Activated CD4-positive, alpha-beta T cell treated with anti-CD3 and anti-CD28 coated beads for 36 hours (primary cell): ENCODE measurements around the gene SPSB1. TPM values are rescaled to one million over a fixed set of nuclear protein-coding genes. Genes with fewer than 3 reads are reported as not detected.

ENCODE experiments used
- ATAC-seq: fragments of 200-7000 bp; cut with Tn5 transposase; one replicate; pipeline ENCODE4 v1.10.0; 2021; ENCODE audit warnings: mild to moderate bottlenecking, moderate library complexity
- CTCF ChIA-PET: fragments of 350-600 bp; sonication (Branson Sonifier 250); formaldehyde crosslinking; loops from one replicate; lab custom pipeline; 2021; ENCODE audit warnings: antibody characterized with exemption; lab: Charles Lee
- POLR2A ChIA-PET: fragments of 350-600 bp; sonication (Branson Sonifier 250); formaldehyde crosslinking; loops from one replicate; lab custom pipeline; 2021; ENCODE audit warnings: antibody characterized with exemption, inconsistent platforms; lab: Charles Lee
- DNase-seq: peaks from one replicate; pipeline ENCODE4 v3.0.0-alpha.2; 2020
- H3K27ac Mint-ChIP-seq: one replicate; pipeline ENCODE4 v1.8.0; 2021; ENCODE audit warnings: mixed read lengths
- H3K27me3 Mint-ChIP-seq: one replicate; pipeline ENCODE4 v1.8.0; 2021; ENCODE audit warnings: mixed read lengths
- H3K36me3 Mint-ChIP-seq: one replicate; pipeline ENCODE4 v1.8.0; 2021; ENCODE audit warnings: low read depth, mixed read lengths
- H3K4me1 Mint-ChIP-seq: one replicate; pipeline ENCODE4 v1.8.0; 2021; ENCODE audit warnings: mixed read lengths
- H3K4me3 Mint-ChIP-seq: one replicate; pipeline ENCODE4 v1.8.0; 2021; ENCODE audit warnings: mild to moderate bottlenecking, moderate library complexity, mixed read lengths
- H3K9me3 Mint-ChIP-seq: one replicate; pipeline ENCODE4 v1.8.0; 2021; ENCODE audit warnings: low read depth, mixed read lengths
- intact Hi-C, 2 experiments: fragments of 100-400 bp; cut with DNase I in 1 of 2; cut with micrococcal nuclease in 1 of 2; formaldehyde crosslinking; loops; one replicate each; pipeline versions ENCODE4 v1.14.2 to v1.15.1; 2022 to 2024; cut with DNase I, micrococcal nuclease
- total RNA-seq, 2 experiments: library from RNA; stranded (reverse); gene quantifications; one replicate each; pipeline ENCODE4 v1.2.3, GENCODE V29; 2021

SPSB1 gene
- total RNA-seq, 2 experiments from 2014 or later = 5.7 to 6.8 TPM

DNA sequence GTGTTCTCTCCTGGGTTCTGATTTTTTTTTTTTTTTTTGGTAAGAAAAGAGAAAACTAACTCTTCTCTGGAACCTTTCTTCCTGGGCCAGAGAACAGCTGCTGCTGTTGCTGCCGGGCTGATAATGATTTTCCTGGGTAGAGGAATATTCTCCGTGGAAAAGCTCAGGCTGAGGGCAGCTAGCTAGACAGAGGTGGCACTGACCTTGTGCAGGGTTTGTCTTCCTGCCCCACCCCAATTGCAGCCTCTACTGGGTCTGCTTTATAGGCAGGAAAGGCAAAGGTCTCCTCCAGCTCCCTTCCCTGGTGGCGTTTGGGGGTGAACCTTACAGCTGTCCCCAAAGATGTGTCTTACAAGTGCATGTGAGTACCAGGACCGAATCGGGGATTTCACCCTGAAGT, 79.3 kb downstream of the SPSB1 start:
- Mint-ChIP-seq H3K4me1 (peaks cover 13% of the 10 kb centered on the region), H3K27me3 (no peaks in the 10 kb centered on the region), H3K4me3 (no peak overlapping the region), H3K36me3 (no peaks in the 10 kb centered on the region), H3K27ac (no peak overlapping the region), H3K9me3 (no peaks in the 10 kb centered on the region)
- DNase-seq = no peak
- ChIA-PET CTCF (interaction anchor here (0.8 to 2.2 kb wide), 4 partner anchors 9 to 84 kb away, joined by 3 to 7 read pairs (median 4); no protein-coding TSS in a partner anchor), POLR2A (interaction anchor here (0.6 kb wide), 1 partner anchor 33 kb away, joined by 6 read pairs; no protein-coding TSS in a partner anchor)
- intact Hi-C loops = no loop called here
- ATAC-seq = no peak

- Mint-ChIP-seq H3K27ac (no peak overlapping the region), H3K4me3 (no peak overlapping the region), H3K9me3 (no peaks in the 10 kb centered on the region), H3K4me1 (peaks cover 4% of the 10 kb centered on the region), H3K36me3 (no peaks in the 10 kb centered on the region), H3K27me3 (no peaks in the 10 kb centered on the region)
- no peak for DNase-seq
- ChIA-PET POLR2A (no interaction called here), CTCF (interaction anchor here (0.6 to 2.2 kb wide), 5 partner anchors 26 to 409 kb away, joined by 3 to 7 read pairs (median 3); no protein-coding TSS in a partner anchor)
- ATAC-seq = no peak
- intact Hi-C loops = no loop called here
Observed at GRCh38 chr1:9373619-9374018, 80.9 kb downstream of the SPSB1 start.

DNA sequence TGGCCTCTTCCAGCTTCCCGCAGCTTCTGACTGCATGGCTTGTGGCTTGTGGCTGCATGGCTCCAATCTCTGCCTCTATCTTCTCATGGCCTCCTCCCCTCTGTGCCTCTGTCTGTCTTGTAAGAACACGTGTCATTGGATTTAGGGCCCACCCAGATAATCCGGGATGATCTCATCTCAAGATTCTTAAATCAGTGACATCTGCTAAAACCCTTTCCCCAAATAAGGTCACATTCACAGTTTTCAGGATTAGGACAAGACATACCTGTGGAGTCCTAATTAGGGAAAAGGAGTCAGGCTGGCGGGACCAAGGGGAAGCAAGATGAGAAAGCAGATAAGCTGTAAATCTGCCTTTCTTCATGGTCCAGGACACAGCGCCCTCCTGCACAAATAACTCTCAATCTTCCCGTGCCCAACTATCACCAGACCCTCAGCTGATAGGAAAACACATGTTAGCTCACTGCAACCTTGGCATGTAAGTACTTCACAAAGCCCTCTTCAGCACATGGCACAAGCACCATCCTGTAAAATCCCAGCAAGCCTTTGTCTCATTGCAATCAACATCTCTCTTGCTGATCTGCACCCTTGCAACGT, 82.2 kb downstream of the SPSB1 start:
- Mint-ChIP-seq H3K9me3 (no peaks in the 10 kb centered on the region), H3K4me3 (no peak overlapping the region), H3K36me3 (no peaks in the 10 kb centered on the region), H3K27me3 (no peaks in the 10 kb centered on the region), H3K27ac (no peak overlapping the region), H3K4me1 (no peaks in the 10 kb centered on the region)
- DNase-seq = no peak
- intact Hi-C loops = no loop called here
- CTCF ChIA-PET = no interaction called here
- POLR2A ChIA-PET = no interaction called here
- ATAC-seq = no peak

GRCh38 chr1:9375912-9376311, 83.2 kb downstream of the SPSB1 start:
- intact Hi-C loops = no loop called here
- no peak for ATAC-seq
- DNase-seq = no peak
- H3K9me3 Mint-ChIP-seq = no peaks in the 10 kb centered on the region
- no peak overlapping the region for H3K4me3 Mint-ChIP-seq
- ChIA-PET CTCF (no interaction called here), POLR2A (no interaction called here)
- H3K27me3 Mint-ChIP-seq = no peaks in the 10 kb centered on the region
- no peak overlapping the region for H3K27ac Mint-ChIP-seq
- H3K36me3 Mint-ChIP-seq = no peaks in the 10 kb centered on the region
- H3K4me1 Mint-ChIP-seq = no peaks in the 10 kb centered on the region

DNA sequence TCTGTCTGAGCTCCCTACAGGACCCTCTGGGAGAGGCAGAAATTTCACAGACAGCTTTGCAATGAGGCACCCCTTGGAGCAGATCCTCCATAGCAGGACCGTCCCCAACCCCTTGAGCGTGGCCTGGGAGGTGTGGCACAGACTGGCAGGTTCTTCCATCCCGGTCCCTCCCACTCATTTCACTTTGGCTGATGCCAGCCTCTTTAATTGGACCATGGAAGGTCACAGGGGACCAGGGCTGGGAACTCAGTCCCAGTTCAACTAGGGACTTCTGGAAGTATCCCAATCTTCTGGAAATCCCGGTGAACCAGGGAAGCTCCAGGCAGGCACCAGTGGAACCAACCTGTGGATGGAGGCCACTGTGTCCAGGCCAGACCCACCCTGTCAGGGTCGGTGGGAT, 83.7 kb downstream of the SPSB1 start:
- Mint-ChIP-seq H3K4me1 (no peaks in the 10 kb centered on the region), H3K27ac (no peak overlapping the region), H3K27me3 (no peaks in the 10 kb centered on the region), H3K4me3 (no peak overlapping the region), H3K36me3 (no peaks in the 10 kb centered on the region), H3K9me3 (no peaks in the 10 kb centered on the region)
- DNase-seq (no peak), ATAC-seq (no peak)
- intact Hi-C loops = no loop called here
- ChIA-PET POLR2A (no interaction called here), CTCF (no interaction called here)

- intact Hi-C loops = no loop called here
- H3K4me3 Mint-ChIP-seq = no peak overlapping the region
- H3K36me3 Mint-ChIP-seq = no peaks in the 10 kb centered on the region
- ChIA-PET CTCF (no interaction called here), POLR2A (interaction anchor here (0.6 kb wide), 1 partner anchor 86 kb away, joined by 5 read pairs; no protein-coding TSS in a partner anchor)
- no peak overlapping the region for H3K27ac Mint-ChIP-seq
- ATAC-seq = no peak
- no peaks in the 10 kb centered on the region for H3K27me3 Mint-ChIP-seq
- no peaks in the 10 kb centered on the region for H3K9me3 Mint-ChIP-seq
- no peak for DNase-seq
- no peaks in the 10 kb centered on the region for H3K4me1 Mint-ChIP-seq
Observed at GRCh38 chr1:9376886-9377333, 84.2 kb downstream of the SPSB1 start.

DNA sequence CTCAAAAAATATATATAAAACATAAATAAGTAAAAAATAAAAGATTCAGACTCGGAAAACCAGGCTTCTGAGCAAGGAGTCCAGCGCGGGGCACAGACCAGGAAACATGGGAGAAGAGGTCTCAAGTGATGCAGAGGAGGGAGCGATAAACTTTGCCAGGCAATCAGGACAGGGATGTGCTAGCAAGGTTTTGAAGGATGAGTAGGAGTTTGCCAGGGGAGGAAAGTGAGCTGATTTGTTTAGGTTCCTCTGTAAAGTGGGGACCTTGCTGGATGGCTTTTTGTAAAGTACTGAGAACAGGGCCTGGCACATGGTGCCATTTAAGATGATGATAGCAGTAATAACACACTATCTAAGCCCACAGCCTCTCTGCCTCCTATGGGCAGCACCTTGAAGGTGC, 86.1 kb downstream of the SPSB1 start:
- ChIA-PET POLR2A (no interaction called here), CTCF (no interaction called here)
- ATAC-seq (no peak), DNase-seq (no peak)
- Mint-ChIP-seq H3K4me3 (no peak overlapping the region), H3K9me3 (no peaks in the 10 kb centered on the region), H3K27me3 (no peaks in the 10 kb centered on the region), H3K4me1 (no peaks in the 10 kb centered on the region), H3K36me3 (no peaks in the 10 kb centered on the region), H3K27ac (no peak overlapping the region)
- intact Hi-C loops = no loop called here

DNA sequence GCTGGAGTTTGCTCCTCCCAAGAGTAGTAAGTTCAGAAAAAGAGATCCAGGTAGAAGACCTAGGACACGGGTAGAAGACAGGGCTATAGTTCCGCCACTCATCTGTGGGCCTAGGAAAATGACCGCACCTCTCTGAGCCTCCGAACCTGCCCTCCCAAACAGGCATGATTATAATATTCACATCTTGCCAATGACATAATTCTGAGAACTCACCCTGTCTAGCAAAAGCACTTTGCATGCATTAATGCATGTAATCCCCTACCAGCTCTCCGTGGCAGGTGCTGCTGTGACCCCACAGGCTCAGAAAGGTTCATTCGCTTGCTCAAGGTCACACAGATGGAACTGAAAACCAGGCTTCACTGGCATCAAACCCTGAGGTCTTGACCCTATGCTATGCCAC, 88.0 kb downstream of the SPSB1 start:
- Mint-ChIP-seq H3K27me3 (no peaks in the 10 kb centered on the region), H3K27ac (no peak overlapping the region), H3K4me3 (no peak overlapping the region), H3K9me3 (no peaks in the 10 kb centered on the region), H3K36me3 (no peaks in the 10 kb centered on the region), H3K4me1 (no peaks in the 10 kb centered on the region)
- DNase-seq (no peak), ATAC-seq (no peak)
- intact Hi-C loops = no loop called here
- CTCF ChIA-PET = no interaction called here
- POLR2A ChIA-PET = interaction anchor here (0.7 kb wide), 1 partner anchor 20 kb away, joined by 3 read pairs; no protein-coding TSS in a partner anchor

GRCh38 chr1:9382643-9383491, 90.2 kb downstream of the SPSB1 start:
- Mint-ChIP-seq H3K4me1 (no peaks in the 10 kb centered on the region), H3K27ac (no peak overlapping the region), H3K4me3 (no peak overlapping the region), H3K9me3 (no peaks in the 10 kb centered on the region), H3K36me3 (no peaks in the 10 kb centered on the region), H3K27me3 (no peaks in the 10 kb centered on the region)
- ATAC-seq = no peak
- CTCF ChIA-PET = no interaction called here
- POLR2A ChIA-PET = no interaction called here
- DNase-seq = no peak
- intact Hi-C loops = no loop called here

DNA sequence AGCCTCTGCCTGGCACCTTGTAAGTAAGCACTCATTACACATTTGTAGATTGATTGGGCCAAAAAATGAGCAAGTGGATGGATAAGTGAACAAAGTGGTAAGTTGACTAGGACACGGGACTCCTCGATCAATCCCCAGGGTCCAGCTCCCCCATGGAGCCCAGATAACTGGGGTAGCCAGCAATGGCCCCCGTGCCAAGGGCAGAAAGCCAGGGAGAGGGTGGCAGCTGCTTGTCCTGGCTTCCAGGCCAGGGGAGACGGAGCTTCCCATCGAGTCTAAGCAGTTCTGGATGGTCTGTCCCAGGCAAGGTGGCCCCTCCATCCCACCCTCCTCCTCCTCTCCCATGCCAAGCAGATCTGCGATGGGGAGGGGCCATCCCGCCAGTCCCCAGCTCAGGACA, 91.4 kb downstream of the SPSB1 start:
- DNase-seq (no peak), ATAC-seq (no peak)
- H3K4me1 Mint-ChIP-seq = no peaks in the 10 kb centered on the region
- no peak overlapping the region for H3K27ac Mint-ChIP-seq
- ChIA-PET POLR2A (interaction anchor here (0.6 kb wide), 2 partner anchors 47 to 150 kb away, joined by 3 to 4 read pairs; no protein-coding TSS in a partner anchor), CTCF (interaction anchor here (2.2 kb wide), 1 partner anchor 71 kb away, joined by 6 read pairs; no protein-coding TSS in a partner anchor)
- no peaks in the 10 kb centered on the region for H3K9me3 Mint-ChIP-seq
- H3K36me3 Mint-ChIP-seq = no peaks in the 10 kb centered on the region
- intact Hi-C loops = no loop called here
- H3K27me3 Mint-ChIP-seq = no peaks in the 10 kb centered on the region
- no peak overlapping the region for H3K4me3 Mint-ChIP-seq

GRCh38 chr1:9384751-9385245, 92.1 kb downstream of the SPSB1 start:
- Mint-ChIP-seq H3K4me1 (peaks cover 4% of the 10 kb centered on the region), H3K4me3 (no peak overlapping the region), H3K27ac (no peak overlapping the region), H3K27me3 (no peaks in the 10 kb centered on the region), H3K9me3 (no peaks in the 10 kb centered on the region), H3K36me3 (no peaks in the 10 kb centered on the region)
- CTCF ChIA-PET = interaction anchor here (2.2 kb wide), 1 partner anchor 71 kb away, joined by 6 read pairs; no protein-coding TSS in a partner anchor
- ATAC-seq = no peak
- DNase-seq = no peak
- intact Hi-C loops = no loop called here
- POLR2A ChIA-PET = interaction anchor here (0.6 kb wide), 1 partner anchor 47 kb away, joined by 4 read pairs; no protein-coding TSS in a partner anchor
